Spleen (tissue), 11 donors: Measurements from ENCODE around the gene AHNAK. TPM values are rescaled to one million over a fixed set of nuclear protein-coding genes. Genes with fewer than 3 reads are reported as not detected.

Experiments
- DNase-seq: peaks from one replicate; pipeline ENCODE4 v3.0.0-alpha.2; 2020
- H3K27ac ChIP-seq, 8 donors: fragments of 200-600 bp; sonication (generic) in 7 of 8; 1 replicate in 4 of 8; 2 replicates in 4 of 8; pipeline versions ENCODE4 v1.5.0 to v1.8.0; 2016 to 2021; ENCODE audit warnings: inconsistent platforms in 4 of 8, mild to moderate bottlenecking in 4 of 8, moderate library complexity in 1 of 8
- H3K27me3 ChIP-seq, 7 donors: fragments of 200-600 bp; sonication (generic) in 6 of 7; replicated peaks in 1 of 7; 1 replicate in 4 of 7; 2 replicates in 3 of 7; pipeline versions ENCODE4 v1.5.0 to v1.8.0; 2016 to 2021; ENCODE audit warnings: inconsistent platforms in 3 of 7, mild to moderate bottlenecking in 1 of 7
- H3K36me3 ChIP-seq, 6 donors: fragments of 200-600 bp; sonication (generic) in 5 of 6; 1 replicate in 4 of 6; 2 replicates in 2 of 6; pipeline versions ENCODE4 v1.5.0 to v1.8.0; 2016 to 2021; ENCODE audit warnings: inconsistent platforms in 2 of 6
- H3K4me1 ChIP-seq, 6 donors: fragments of 200-600 bp; sonication (generic) in 5 of 6; 1 replicate in 3 of 6; 2 replicates in 3 of 6; pipeline versions ENCODE4 v1.5.0 to v1.8.0; 2016 to 2021; ENCODE audit warnings: inconsistent platforms in 3 of 6
- H3K4me3 ChIP-seq, 8 donors: fragments of 200-600 bp; sonication (generic) in 7 of 8; 1 replicate in 4 of 8; 2 replicates in 4 of 8; pipeline versions ENCODE4 v1.5.0 to v1.8.0; 2016 to 2021; ENCODE audit warnings: inconsistent platforms in 4 of 8, mild to moderate bottlenecking in 4 of 8, moderate library complexity in 2 of 8
- H3K9me3 ChIP-seq, 8 donors: fragments of 200-600 bp; sonication (generic) in 7 of 8; 1 replicate in 4 of 8; 2 replicates in 4 of 8; pipeline versions ENCODE4 v1.5.0 to v1.8.0; 2016 to 2021; ENCODE audit warnings: inconsistent platforms in 4 of 8
- CTCF ChIP-seq, 11 experiments: fragments of 200-600 bp in 7 of 11; fragments of 450-650 bp in 4 of 11; sonication (generic) in 4 of 11; IDR thresholded peaks in 8 of 11; conservative IDR thresholded peaks in 3 of 11; 1 replicate in 7 of 11; 2 replicates in 4 of 11; pipeline versions ENCODE4 v1.4.0 to v1.8.0; 2016 to 2021; ENCODE audit warnings: antibody characterized with exemption in 11 of 11, inconsistent platforms in 4 of 11, mild to moderate bottlenecking in 1 of 11
- POLR2A ChIP-seq, 3 donors: fragments of 450-650 bp; IDR thresholded peaks; one replicate each; pipeline ENCODE4 v1.5.1; 2017; ENCODE audit warnings: antibody characterized with exemption in 3 of 3, mild to moderate bottlenecking in 1 of 3
- POLR2AphosphoS5 ChIP-seq, 3 donors: sonication (generic); formaldehyde crosslinking; IDR thresholded peaks; one replicate each; pipeline ENCODE4 v1.5.1; 2017; ENCODE audit warnings: antibody characterized with exemption in 3 of 3
- WGBS, 5 donors: extraction: QIAGEN DNeasy Blood & Tissue Kit in 3 of 5; methylation state at CpG; one replicate each; pipeline versions ENCODE4 v1.1.5 to v1.1.7; 2013 to 2018; 5-methylcytosine and 5-hydroxymethylcytosine counted together
- intact Hi-C: fragments of 100-400 bp; cut with DNase I; formaldehyde crosslinking; loops from one replicate; pipeline ENCODE4 v1.15.0; 2023; ENCODE audit warnings: low total_unique reads
- polyA plus RNA-seq, 3 donors: library from polyadenylated mRNA; stranded (reverse); fragments of 200-250 nt; gene quantifications; one replicate each; pipeline ENCODE4 v1.2.1, GENCODE V29; 2013
- total RNA-seq, 7 donors: library from RNA; depleted of rRNA in 3 of 7; stranded (reverse); fragments of >200 nt in 3 of 7; fragmentation: NEBNext Ultra II Directional in 4 of 7; extraction: Animal tissue kit (Norgen Biotek cat#: 25700) in 4 of 7; gene quantifications; one replicate each; pipeline versions ENCODE4 v1.1.0 to v1.2.1, GENCODE V29; 2016 to 2021
- donor health status: healthy with polysubstance abuse.
- donor health status: DM: no; HTN: no; CAD: no; lungs with moderate emphysema.
- donor health status: DM: no; HTN: no; CAD: no.
- donor health status: Bipolar disorder and iron deficiency.
- donor health status: healthy.
- donor health status: DM: no; HTN: no; CAD: no.
- donor health status: DM: yes; HTN: yes; CAD: no.

The AHNAK gene
- total and polyA plus RNA-seq, 10 donors: 11.8 to 370 (median 259) TPM

GRCh38 chr11:62543680-62544444 is 2.7 kb downstream of the AHNAK start:
- H3K36me3 ChIP-seq: no peaks in the 10 kb centered on the region
- peaks cover 0 to 38% (median 16%) of the 10 kb centered on the region in 7 donors for H3K27me3 ChIP-seq
- H3K9me3 ChIP-seq: no peaks in the 10 kb centered on the region
- no peak for DNase-seq
- intact Hi-C loops: loop anchor here (5.0 kb wide), 1 partner anchor 122 kb away; no protein-coding TSS in a partner anchor
- H3K4me1 ChIP-seq: peaks cover 54 to 93% (median 89%) of the 10 kb centered on the region in 6 donors
- H3K4me3 ChIP-seq: peak overlapping the region; percentile 14 to 98 (median 78)
- peak overlapping the region; percentile 74 to 94 (median 90) for H3K27ac ChIP-seq
- TF ChIP-seq CTCF (IDR thresholded peaks at IDR 0.05 in 8 of 11, conservative IDR thresholded peaks at IDR 0.05 in 3 of 11) (no peak), POLR2A (IDR thresholded peaks at IDR 0.05) (no peak), POLR2AphosphoS5 (IDR thresholded peaks at IDR 0.05) (no peak)
- 64 to 73% (median 71%) methylated on average over 18 to 22 of the region's 22 CpGs for WGBS, 5 donors

- Histone ChIP-seq H3K27ac (peak overlapping the region; percentile 82 to 94 (median 90)), H3K4me1 (peaks cover 60 to 100% (median 97%) of the 10 kb centered on the region in 6 donors), H3K4me3 (peak overlapping the region; percentile 13 to 98 (median 78)), H3K9me3 (no peaks in the 10 kb centered on the region), H3K27me3 (peaks cover 0 to 38% (median 16%) of the 10 kb centered on the region in 7 donors), H3K36me3 (no peaks in the 10 kb centered on the region)
- intact Hi-C loops: loop anchor here (5.0 kb wide), 1 partner anchor 121 kb away; no protein-coding TSS in a partner anchor
- DNase-seq: peak; percentile 95
- WGBS, 5 donors: 12 to 23% (median 14%) methylated on average over 21 to 30 of the region's 30 CpGs
- TF ChIP-seq CTCF (IDR thresholded peaks at IDR 0.05 in 8 of 11, conservative IDR thresholded peaks at IDR 0.05 in 3 of 11) (peak; percentile 97 to 100 (median 99)), POLR2AphosphoS5 (IDR thresholded peaks at IDR 0.05) (peak; percentile 28 to 80 (median 61)), POLR2A (IDR thresholded peaks at IDR 0.05) (no peak)
These were observed 3.6 kb downstream of the AHNAK start for GRCh38 chr11:62542750-62543567.

GRCh38 chr11:62542111-62542745 is 4.4 kb downstream of the AHNAK start:
- no peaks in the 10 kb centered on the region for H3K9me3 ChIP-seq
- H3K27ac ChIP-seq: peak overlapping the region; percentile 82 to 94 (median 90)
- no peaks in the 10 kb centered on the region for H3K36me3 ChIP-seq
- 60 to 73% (median 65%) methylated on average over 6 of the region's 6 CpGs for WGBS, 5 donors
- H3K27me3 ChIP-seq: peaks cover 0 to 31% (median 13%) of the 10 kb centered on the region in 7 donors
- DNase-seq: no peak
- intact Hi-C loops: loop anchor here (5.0 kb wide), 1 partner anchor 120 kb away; no protein-coding TSS in a partner anchor
- H3K4me3 ChIP-seq: peak overlapping the region in 5 of 8 donors; percentile 67 to 98 (median 80)
- TF ChIP-seq POLR2A (IDR thresholded peaks at IDR 0.05) (no peak), POLR2AphosphoS5 (IDR thresholded peaks at IDR 0.05) (no peak), CTCF (IDR thresholded peaks at IDR 0.05 in 8 of 11, conservative IDR thresholded peaks at IDR 0.05 in 3 of 11) (no peak)
- peaks cover 58 to 100% (median 96%) of the 10 kb centered on the region in 6 donors for H3K4me1 ChIP-seq
